ENCODE results near the gene GIMAP7. TPM values are rescaled to one million over a fixed set of nuclear protein-coding genes. Genes with fewer than 3 reads are reported as not detected.
"Not testable (repeated sequence)": the region's sequence is repeated elsewhere in the genome, so short reads cannot be mapped to it uniquely, and the experiment has no call there.

Gene GIMAP7
- polyA plus RNA-seq, 1 of the 3 experiments (the other 2 are of a cell fraction): not detected

DNA sequence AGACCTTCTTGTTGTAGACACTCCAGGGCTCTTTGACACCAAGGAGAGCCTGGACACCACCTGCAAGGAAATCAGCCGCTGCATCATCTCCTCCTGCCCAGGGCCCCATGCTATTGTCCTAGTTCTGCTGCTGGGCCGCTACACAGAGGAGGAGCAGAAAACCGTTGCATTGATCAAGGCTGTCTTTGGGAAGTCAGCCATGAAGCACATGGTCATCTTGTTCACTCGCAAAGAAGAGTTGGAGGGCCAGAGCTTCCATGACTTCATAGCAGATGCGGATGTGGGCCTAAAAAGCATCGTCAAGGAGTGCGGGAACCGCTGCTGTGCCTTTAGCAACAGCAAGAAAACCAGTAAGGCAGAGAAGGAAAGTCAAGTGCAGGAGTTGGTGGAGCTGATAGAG, 5.5 kb downstream of the GIMAP7 start:
- no peak overlapping the region for H3K9ac ChIP-seq
- H3K9me3 ChIP-seq: no peaks in the 10 kb centered on the region
- CTCF ChIA-PET: no interaction called here
- H3K27me3 ChIP-seq (ENCODE audit: insufficient read depth): peaks cover 8% of the 10 kb centered on the region; the same call in 1 of the 2 replicates
- POLR2A ChIA-PET: no interaction called here
- H4K20me1 ChIP-seq (ENCODE audit: insufficient read depth): no peaks in the 10 kb centered on the region
- H3K9me2 ChIP-seq: no peaks in the 10 kb centered on the region
- no peak overlapping the region for H2AFZ ChIP-seq (ENCODE audit: low read depth)
- TF ChIP-seq EZH2phosphoT487 (IDR thresholded peaks at IDR 0.05; ENCODE audit: borderline replicate concordance, low read depth) (no peak), TCF12 (IDR thresholded peaks at IDR 0.05) (no peak)
- no peak overlapping the region for H3K4me2 ChIP-seq
- no peaks in the 10 kb centered on the region for H3K36me3 ChIP-seq (replicated peaks in 1 of 2; ENCODE audit: control insufficient read depth in 1 of 2, insufficient read depth in 2 of 2, low read length in 1 of 2)
- no peaks in the 10 kb centered on the region for H3F3A ChIP-seq (replicated peaks; ENCODE audit: insufficient read depth)
- no peaks in the 10 kb centered on the region for H3K4me1 ChIP-seq (ENCODE audit: control insufficient read depth in 1 of 2, insufficient read depth in 2 of 2, low read depth in 1 of 2, low read length in 1 of 2)
- H3K79me2 ChIP-seq (ENCODE audit: insufficient read depth): no peaks in the 10 kb centered on the region
- H3K27ac ChIP-seq (ENCODE audit: low read depth in 2 of 2, low read length in 1 of 2): no peak overlapping the region
- no peak overlapping the region for H3K4me3 ChIP-seq (ENCODE audit: low read depth in 2 of 2, low read length in 1 of 2)
- WGBS (ENCODE audit: low lambda C conversion rate): 6% methylated on average over 8 of the region's 8 CpGs
- no peak for DNase-seq

DNA sequence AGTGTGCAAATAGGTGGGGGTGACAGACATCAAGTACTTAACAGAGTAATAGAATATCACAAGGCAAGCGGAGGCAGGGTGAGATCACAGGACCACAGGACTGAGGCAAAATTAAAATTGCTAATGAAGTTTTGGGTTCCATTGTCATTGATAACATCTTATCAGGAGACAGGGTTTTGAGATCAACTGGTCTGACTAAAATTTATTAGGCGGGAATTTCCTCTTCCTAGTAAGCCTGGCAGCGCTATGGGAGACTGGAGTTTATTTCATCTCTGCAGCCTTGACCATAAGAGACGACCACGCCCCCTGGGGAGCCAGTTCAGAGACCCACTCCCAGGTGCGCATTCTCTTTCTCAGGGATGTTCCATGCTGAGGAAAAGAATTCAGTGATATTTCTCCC, 8.3 kb downstream of the GIMAP7 start:
- H3K79me2 ChIP-seq (ENCODE audit: insufficient read depth); POLR2A ChIA-PET; H3K9me2 ChIP-seq; H3K4me1 ChIP-seq (ENCODE audit: control insufficient read depth in 1 of 2, insufficient read depth in 2 of 2, low read depth in 1 of 2, low read length in 1 of 2); H3K9ac ChIP-seq; DNase-seq; H3K27me3 ChIP-seq (ENCODE audit: insufficient read depth); H3F3A ChIP-seq (replicated peaks; ENCODE audit: insufficient read depth); H2AFZ ChIP-seq (ENCODE audit: low read depth); H3K36me3 ChIP-seq (replicated peaks in 1 of 2; ENCODE audit: control insufficient read depth in 1 of 2, insufficient read depth in 2 of 2, low read length in 1 of 2); H3K27ac ChIP-seq (ENCODE audit: low read depth in 2 of 2, low read length in 1 of 2); H3K9me3 ChIP-seq; CTCF ChIA-PET; H3K4me2 ChIP-seq; H4K20me1 ChIP-seq (ENCODE audit: insufficient read depth); H3K4me3 ChIP-seq (ENCODE audit: low read depth in 2 of 2, low read length in 1 of 2): not testable (repeated sequence)
- WGBS (ENCODE audit: low lambda C conversion rate): 4% methylated on average over 6 of the region's 6 CpGs

DNA sequence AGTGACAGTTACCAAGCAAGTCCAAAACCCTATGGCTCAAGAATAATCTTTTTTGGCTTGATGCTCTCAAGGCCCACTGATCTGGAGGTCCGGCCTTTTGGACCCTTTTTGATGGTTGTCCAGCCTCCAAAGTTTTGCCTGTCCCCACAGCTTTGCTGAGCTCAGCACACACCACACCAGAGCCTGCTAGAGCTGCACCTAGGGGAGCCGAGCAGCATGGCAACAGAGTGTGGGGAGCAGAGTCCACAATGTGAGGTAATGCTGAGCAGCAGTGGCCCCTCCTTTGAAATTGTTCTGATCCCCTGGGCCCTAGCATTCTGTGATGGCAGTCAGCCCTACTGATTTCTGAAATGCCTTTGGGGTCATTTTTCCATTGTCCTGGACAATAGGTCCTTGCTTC, 9.3 kb downstream of the GIMAP7 start:
- H3K4me3 ChIP-seq (ENCODE audit: low read depth in 2 of 2, low read length in 1 of 2): no peak overlapping the region
- H3K4me1 ChIP-seq (ENCODE audit: control insufficient read depth in 1 of 2, insufficient read depth in 2 of 2, low read depth in 1 of 2, low read length in 1 of 2): no peaks in the 10 kb centered on the region
- no peaks in the 10 kb centered on the region for H3K79me2 ChIP-seq (ENCODE audit: insufficient read depth)
- CTCF ChIA-PET: no interaction called here
- POLR2A ChIA-PET: no interaction called here
- no peaks in the 10 kb centered on the region; the same call in 1 of the 2 replicates for H3K27me3 ChIP-seq (ENCODE audit: insufficient read depth)
- H3K9ac ChIP-seq: no peak overlapping the region
- WGBS (ENCODE audit: low lambda C conversion rate): 7% methylated on average over 2 of the region's 2 CpGs
- no peak overlapping the region for H2AFZ ChIP-seq (ENCODE audit: low read depth)
- H3F3A ChIP-seq (replicated peaks; ENCODE audit: insufficient read depth): no peaks in the 10 kb centered on the region
- no peaks in the 10 kb centered on the region for H3K9me2 ChIP-seq
- H4K20me1 ChIP-seq (ENCODE audit: insufficient read depth): no peaks in the 10 kb centered on the region
- no peak overlapping the region for H3K4me2 ChIP-seq
- no peaks in the 10 kb centered on the region for H3K36me3 ChIP-seq (replicated peaks in 1 of 2; ENCODE audit: control insufficient read depth in 1 of 2, insufficient read depth in 2 of 2, low read length in 1 of 2)
- H3K9me3 ChIP-seq: no peaks in the 10 kb centered on the region
- DNase-seq: no peak
- no peak overlapping the region for H3K27ac ChIP-seq (ENCODE audit: low read depth in 2 of 2, low read length in 1 of 2)
- TF ChIP-seq, protein P1, sequence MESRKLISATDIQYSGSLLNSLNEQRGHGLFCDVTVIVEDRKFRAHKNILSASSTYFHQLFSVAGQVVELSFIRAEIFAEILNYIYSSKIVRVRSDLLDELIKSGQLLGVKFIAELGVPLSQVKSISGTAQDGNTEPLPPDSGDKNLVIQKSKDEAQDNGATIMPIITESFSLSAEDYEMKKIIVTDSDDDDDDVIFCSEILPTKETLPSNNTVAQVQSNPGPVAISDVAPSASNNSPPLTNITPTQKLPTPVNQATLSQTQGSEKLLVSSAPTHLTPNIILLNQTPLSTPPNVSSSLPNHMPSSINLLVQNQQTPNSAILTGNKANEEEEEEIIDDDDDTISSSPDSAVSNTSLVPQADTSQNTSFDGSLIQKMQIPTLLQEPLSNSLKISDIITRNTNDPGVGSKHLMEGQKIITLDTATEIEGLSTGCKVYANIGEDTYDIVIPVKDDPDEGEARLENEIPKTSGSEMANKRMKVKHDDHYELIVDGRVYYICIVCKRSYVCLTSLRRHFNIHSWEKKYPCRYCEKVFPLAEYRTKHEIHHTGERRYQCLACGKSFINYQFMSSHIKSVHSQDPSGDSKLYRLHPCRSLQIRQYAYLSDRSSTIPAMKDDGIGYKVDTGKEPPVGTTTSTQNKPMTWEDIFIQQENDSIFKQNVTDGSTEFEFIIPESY (IDR thresholded peaks at IDR 0.05; ENCODE audit: borderline replicate concordance, low read depth): no peak
- TF ChIP-seq, protein P2, sequence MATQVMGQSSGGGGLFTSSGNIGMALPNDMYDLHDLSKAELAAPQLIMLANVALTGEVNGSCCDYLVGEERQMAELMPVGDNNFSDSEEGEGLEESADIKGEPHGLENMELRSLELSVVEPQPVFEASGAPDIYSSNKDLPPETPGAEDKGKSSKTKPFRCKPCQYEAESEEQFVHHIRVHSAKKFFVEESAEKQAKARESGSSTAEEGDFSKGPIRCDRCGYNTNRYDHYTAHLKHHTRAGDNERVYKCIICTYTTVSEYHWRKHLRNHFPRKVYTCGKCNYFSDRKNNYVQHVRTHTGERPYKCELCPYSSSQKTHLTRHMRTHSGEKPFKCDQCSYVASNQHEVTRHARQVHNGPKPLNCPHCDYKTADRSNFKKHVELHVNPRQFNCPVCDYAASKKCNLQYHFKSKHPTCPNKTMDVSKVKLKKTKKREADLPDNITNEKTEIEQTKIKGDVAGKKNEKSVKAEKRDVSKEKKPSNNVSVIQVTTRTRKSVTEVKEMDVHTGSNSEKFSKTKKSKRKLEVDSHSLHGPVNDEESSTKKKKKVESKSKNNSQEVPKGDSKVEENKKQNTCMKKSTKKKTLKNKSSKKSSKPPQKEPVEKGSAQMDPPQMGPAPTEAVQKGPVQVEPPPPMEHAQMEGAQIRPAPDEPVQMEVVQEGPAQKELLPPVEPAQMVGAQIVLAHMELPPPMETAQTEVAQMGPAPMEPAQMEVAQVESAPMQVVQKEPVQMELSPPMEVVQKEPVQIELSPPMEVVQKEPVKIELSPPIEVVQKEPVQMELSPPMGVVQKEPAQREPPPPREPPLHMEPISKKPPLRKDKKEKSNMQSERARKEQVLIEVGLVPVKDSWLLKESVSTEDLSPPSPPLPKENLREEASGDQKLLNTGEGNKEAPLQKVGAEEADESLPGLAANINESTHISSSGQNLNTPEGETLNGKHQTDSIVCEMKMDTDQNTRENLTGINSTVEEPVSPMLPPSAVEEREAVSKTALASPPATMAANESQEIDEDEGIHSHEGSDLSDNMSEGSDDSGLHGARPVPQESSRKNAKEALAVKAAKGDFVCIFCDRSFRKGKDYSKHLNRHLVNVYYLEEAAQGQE (IDR thresholded peaks at IDR 0.05; ENCODE audit: low read depth, low read length): no peak
- TF ChIP-seq RXRA (IDR thresholded peaks at IDR 0.05; ENCODE audit: borderline replicate concordance, low read depth) (no peak), FOXM1 (IDR thresholded peaks at IDR 0.05; ENCODE audit: low read depth) (no peak), NFIC (IDR thresholded peaks at IDR 0.05; ENCODE audit: borderline replicate concordance) (no peak), RAD21 (IDR thresholded peaks at IDR 0.05; ENCODE audit: low read length) (no peak), POLR2AphosphoS5 (IDR thresholded peaks at IDR 0.05; ENCODE audit: low read depth, low read length) (no peak), FOXJ3 (CRISPR knock-in tag; IDR thresholded peaks at IDR 0.05) (no peak), SMC3 (IDR thresholded peaks at IDR 0.05; ENCODE audit: low read depth, low read length) (no peak), MXI1 (IDR thresholded peaks at IDR 0.05; ENCODE audit: low read depth, low read length) (no peak), YY1 (IDR thresholded peaks at IDR 0.05; ENCODE audit: low read depth) (no peak), NRF1 (IDR thresholded peaks at IDR 0.05; ENCODE audit: low read depth, low read length) (no peak), TCF12 (IDR thresholded peaks at IDR 0.05) (no peak), RFX5 (IDR thresholded peaks at IDR 0.05; ENCODE audit: low read length) (no peak)
- TF ChIP-seq, protein P3, sequence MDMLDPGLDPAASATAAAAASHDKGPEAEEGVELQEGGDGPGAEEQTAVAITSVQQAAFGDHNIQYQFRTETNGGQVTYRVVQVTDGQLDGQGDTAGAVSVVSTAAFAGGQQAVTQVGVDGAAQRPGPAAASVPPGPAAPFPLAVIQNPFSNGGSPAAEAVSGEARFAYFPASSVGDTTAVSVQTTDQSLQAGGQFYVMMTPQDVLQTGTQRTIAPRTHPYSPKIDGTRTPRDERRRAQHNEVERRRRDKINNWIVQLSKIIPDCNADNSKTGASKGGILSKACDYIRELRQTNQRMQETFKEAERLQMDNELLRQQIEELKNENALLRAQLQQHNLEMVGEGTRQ (IDR thresholded peaks at IDR 0.05; ENCODE audit: borderline replicate concordance, low read depth, low read length): no peak
- TF ChIP-seq, protein P4, sequence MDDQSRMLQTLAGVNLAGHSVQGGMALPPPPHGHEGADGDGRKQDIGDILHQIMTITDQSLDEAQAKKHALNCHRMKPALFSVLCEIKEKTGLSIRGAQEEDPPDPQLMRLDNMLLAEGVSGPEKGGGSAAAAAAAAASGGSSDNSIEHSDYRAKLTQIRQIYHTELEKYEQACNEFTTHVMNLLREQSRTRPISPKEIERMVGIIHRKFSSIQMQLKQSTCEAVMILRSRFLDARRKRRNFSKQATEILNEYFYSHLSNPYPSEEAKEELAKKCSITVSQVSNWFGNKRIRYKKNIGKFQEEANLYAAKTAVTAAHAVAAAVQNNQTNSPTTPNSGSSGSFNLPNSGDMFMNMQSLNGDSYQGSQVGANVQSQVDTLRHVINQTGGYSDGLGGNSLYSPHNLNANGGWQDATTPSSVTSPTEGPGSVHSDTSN (IDR thresholded peaks at IDR 0.05): no peak

All from SK-N-SH (cell line).